IPS-18c (cell line): ENCODE data around the gene TXN.
"Not testable (repeated sequence)": the region's sequence is repeated elsewhere in the genome, so short reads cannot be mapped to it uniquely, and the experiment has no call there.

Source experiments
- H3K4me3 ChIP-seq: 2 replicates; pipeline ENCODE4 v1.7.0; 2013; ENCODE audit warnings: low read depth, mild to moderate bottlenecking, low read length, moderate library complexity; ENCODE audit not compliant: insufficient read depth
- H3K9me3 ChIP-seq: one replicate; pipeline ENCODE4 v1.6.1; 2013; ENCODE audit warnings: mild to moderate bottlenecking, low read length, moderate library complexity; ENCODE audit not compliant: control insufficient read depth, insufficient read depth

Gene TXN

DNA sequence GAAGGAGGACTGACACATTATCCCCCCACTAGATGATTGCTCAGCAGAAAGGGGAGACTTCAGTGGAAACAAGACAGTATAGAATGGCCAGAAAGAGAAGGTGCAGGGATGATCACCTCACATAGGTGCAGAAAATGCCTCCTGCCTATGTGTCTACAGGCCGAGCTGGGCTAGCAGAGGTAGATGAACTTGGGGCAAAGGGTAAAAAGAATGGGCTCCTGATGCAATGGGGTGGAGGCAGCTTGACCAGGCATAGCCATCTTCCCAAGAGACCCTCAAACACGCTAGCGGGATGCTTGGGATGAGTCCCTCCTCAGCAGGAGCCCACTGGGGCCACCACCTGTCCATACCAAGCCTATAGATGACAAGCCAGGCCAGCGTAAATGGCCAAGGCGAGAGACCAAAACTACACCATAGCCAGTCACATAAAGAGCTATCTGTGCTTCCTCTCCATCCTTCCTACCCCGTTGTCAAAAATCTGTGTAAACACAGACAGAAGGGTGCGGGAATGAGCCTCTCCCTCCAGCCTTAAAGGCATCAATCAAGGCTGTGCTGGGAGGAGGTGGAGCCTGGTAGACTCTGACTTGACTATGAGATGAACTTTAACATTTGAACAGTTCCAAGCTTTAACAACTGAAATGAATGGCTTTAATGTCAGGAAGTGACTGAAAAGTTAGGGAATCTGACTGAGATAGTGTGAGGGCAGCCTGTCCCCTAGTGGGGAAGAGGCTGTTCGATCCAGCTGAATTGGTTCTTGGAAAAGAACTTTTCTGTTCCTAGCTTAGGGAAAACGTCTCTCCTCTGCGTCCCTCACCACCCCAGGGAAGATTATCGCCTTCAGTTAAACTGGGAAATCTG lies 58.7 kb downstream of the TXN start:
- Histone ChIP-seq H3K9me3 (peaks cover 2% of the 10 kb centered on the region), H3K4me3 (no peak overlapping the region)

GRCh38 chr9:110196084-110196499 lies 60.2 kb downstream of the TXN start:
- not testable (repeated sequence) for H3K4me3 ChIP-seq, H3K9me3 ChIP-seq
